Muscle layer of duodenum (tissue), 2 donors: Measurements from ENCODE around the gene SYTL4.

ENCODE experiments used
- H3K27ac ChIP-seq: one replicate; pipeline ENCODE4 v1.7.0; 2013; ENCODE audit warnings: mild to moderate bottlenecking, low read length
- H3K27me3 ChIP-seq: one replicate; pipeline ENCODE4 v1.7.0; 2013; ENCODE audit warnings: low read depth, mild to moderate bottlenecking, control low read depth, low read length
- H3K36me3 ChIP-seq, 2 donors: one replicate each; pipeline ENCODE4 v1.7.0; 2013; ENCODE audit warnings: low read length in 2 of 2, control low read depth in 1 of 2, mild to moderate bottlenecking in 1 of 2; ENCODE audit not compliant: insufficient read depth in 2 of 2, control insufficient read depth in 1 of 2
- H3K4me1 ChIP-seq, 2 donors: one replicate each; pipeline ENCODE4 v1.7.0; 2013; ENCODE audit warnings: low read length in 2 of 2, mild to moderate bottlenecking in 2 of 2, control low read depth in 1 of 2, moderate library complexity in 1 of 2; ENCODE audit not compliant: insufficient read depth in 2 of 2, control insufficient read depth in 1 of 2
- H3K4me3 ChIP-seq, 2 donors: one replicate each; pipeline ENCODE4 v1.7.0; 2013; ENCODE audit warnings: low read length in 2 of 2, low read depth in 1 of 2, mild to moderate bottlenecking in 1 of 2
- H3K9me3 ChIP-seq, 2 donors: one replicate each; pipeline ENCODE4 v1.7.0; 2013; ENCODE audit warnings: low read length in 2 of 2, control low read depth in 1 of 2, mild to moderate bottlenecking in 1 of 2; ENCODE audit not compliant: control insufficient read depth in 1 of 2
- donor health status: healthy.

The SYTL4 gene

DNA sequence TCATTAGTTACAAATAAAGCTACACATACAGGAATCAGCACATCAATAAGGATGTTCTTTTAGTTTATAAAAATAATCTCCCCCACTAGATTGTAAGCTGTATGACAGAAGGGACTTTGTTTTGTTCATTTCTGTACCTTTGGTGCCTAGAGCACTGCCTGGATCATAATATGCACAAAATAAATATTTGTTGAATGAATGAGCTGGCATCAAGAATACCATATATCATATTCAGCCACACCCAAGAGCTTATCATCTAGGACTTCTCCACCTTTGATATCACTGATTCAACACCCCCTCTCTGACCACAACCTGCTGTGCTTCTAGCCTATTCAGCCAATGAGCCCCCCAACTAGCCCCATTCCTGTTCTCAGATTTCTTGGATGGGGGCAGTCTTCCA, 10.6 kb downstream of the SYTL4 start:
- Histone ChIP-seq H3K4me1 (no peaks in the 10 kb centered on the region), H3K36me3 (no peaks in the 10 kb centered on the region), H3K9me3 (no peaks in the 10 kb centered on the region), H3K4me3 (no peak overlapping the region), H3K27me3 (no peaks in the 10 kb centered on the region), H3K27ac (no peak overlapping the region)

DNA sequence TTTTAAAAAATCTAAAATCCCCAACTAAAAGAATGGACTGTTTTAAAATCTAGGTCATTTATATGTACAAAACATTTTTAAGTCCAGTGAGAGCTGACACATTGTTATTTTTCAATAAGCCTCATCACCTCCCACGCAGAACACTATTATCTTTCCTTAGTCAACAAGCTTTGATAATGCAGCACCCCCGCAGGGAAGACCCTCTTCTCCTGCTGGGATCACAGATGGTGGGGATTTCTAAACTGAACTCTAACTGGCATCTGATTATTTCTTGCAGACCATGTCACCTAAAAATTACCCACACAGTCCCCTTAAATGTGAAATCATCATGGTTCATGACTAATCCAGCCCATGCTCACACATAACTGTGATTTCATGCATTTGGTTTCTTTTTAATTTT, 11.6 kb downstream of the SYTL4 start:
- H3K9me3 ChIP-seq, result no peaks in the 10 kb centered on the region
- H3K27me3 ChIP-seq, result no peaks in the 10 kb centered on the region
- no peak overlapping the region for H3K4me3 ChIP-seq
- H3K4me1 ChIP-seq, result no peaks in the 10 kb centered on the region
- no peak overlapping the region for H3K27ac ChIP-seq
- H3K36me3 ChIP-seq, result no peaks in the 10 kb centered on the region

DNA sequence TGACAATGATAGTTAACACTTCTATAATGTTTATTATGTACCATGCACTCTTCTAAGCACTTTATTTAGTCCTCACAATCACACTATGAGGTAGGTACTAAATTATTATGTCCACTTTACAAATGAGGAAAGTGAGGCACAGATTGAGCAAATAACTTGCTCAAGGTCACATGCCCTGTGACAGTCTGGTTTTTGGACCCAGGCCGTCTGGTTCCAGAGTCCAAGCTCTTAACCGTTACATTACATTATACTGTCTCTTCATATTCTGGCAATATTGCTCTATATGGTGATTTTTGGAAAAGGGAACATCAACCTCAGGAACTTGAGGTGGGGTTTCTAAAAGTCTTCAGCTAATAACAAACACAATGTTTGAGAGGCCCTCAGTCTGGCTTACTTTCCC, 12.8 kb downstream of the SYTL4 start:
- H3K27ac ChIP-seq, result no peak overlapping the region
- H3K4me1 ChIP-seq, result no peaks in the 10 kb centered on the region
- no peak overlapping the region for H3K4me3 ChIP-seq
- no peaks in the 10 kb centered on the region for H3K27me3 ChIP-seq
- H3K36me3 ChIP-seq, result no peaks in the 10 kb centered on the region
- no peaks in the 10 kb centered on the region for H3K9me3 ChIP-seq

DNA sequence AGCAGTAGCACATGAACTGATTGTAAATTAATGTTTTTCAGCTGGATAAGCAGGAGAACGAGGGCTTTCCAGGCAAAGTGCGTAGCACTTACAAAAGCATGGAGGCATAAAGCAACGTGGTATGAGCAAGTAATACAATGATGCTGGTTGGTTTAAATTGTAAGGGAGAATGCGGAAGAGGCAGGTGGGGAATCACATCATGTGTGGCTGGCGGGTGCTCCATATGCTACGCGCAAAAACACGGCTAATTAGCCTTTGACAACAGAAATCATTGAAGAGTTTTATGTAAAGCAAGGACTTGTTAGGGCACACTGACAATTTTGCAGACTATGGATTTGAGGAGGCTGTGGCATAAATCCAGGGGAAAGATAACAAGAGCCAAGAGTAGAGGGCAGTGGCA, 14.6 kb downstream of the SYTL4 start:
- no peak overlapping the region for H3K27ac ChIP-seq
- no peaks in the 10 kb centered on the region for H3K9me3 ChIP-seq
- no peaks in the 10 kb centered on the region for H3K27me3 ChIP-seq
- no peaks in the 10 kb centered on the region for H3K36me3 ChIP-seq
- no peaks in the 10 kb centered on the region for H3K4me1 ChIP-seq
- no peak overlapping the region for H3K4me3 ChIP-seq

DNA sequence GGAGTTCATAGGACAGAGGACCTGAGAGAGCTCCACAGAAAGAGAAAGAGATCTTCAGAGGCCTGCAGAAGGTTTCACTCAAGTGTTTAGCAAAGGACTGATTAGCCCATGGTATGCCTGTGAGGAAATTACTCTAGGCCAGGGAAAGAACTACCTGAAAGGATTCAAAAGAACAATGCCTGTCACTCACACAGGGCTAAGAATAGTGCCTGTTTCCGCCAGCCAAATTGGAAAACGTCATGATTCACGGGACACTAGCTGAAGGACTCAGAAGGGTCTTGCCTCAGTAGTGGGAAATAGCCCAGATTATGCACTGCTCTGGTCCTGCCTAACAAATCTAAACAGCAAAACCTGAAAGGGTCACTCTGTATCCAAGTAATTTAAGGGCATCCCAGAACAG, 21.1 kb downstream of the SYTL4 start:
- Histone ChIP-seq H3K9me3 (no peaks in the 10 kb centered on the region), H3K36me3 (no peaks in the 10 kb centered on the region), H3K4me3 (no peak overlapping the region), H3K27ac (no peak overlapping the region), H3K4me1 (no peaks in the 10 kb centered on the region), H3K27me3 (no peaks in the 10 kb centered on the region)

DNA sequence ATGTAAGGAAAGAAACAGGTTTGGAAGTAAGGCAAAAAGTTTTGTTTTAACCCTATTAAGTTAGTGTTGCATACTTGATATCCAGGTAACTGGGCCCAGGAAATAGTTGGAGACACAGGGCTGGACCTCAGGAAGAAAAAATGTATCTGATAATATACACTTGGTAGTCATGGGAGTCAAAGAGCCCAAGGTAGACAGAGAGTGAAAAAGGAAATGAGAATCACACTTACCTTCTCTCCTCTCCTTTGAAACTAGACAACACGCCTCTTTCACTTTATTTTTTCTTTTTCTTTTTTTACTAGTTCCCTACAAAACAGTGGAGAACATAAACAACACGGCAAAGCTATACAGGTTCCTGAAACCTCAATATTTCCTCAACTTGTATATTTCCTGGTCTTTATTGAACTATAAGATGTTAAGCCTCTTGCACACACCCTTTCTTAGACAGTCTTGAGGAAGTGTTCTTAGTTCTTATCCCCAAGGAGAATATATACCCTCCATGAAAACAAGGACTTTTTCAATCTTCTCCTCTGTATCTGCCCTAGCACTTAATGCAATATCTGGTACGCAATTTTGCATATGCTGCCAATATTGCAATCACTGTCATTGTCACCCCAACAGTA, 27.2 kb downstream of the SYTL4 start:
- Histone ChIP-seq H3K4me3 (no peak overlapping the region), H3K36me3 (peaks cover 0 to 4% of the 10 kb centered on the region in 2 donors), H3K27ac (no peak overlapping the region), H3K4me1 (no peaks in the 10 kb centered on the region), H3K27me3 (no peaks in the 10 kb centered on the region), H3K9me3 (no peaks in the 10 kb centered on the region)

DNA sequence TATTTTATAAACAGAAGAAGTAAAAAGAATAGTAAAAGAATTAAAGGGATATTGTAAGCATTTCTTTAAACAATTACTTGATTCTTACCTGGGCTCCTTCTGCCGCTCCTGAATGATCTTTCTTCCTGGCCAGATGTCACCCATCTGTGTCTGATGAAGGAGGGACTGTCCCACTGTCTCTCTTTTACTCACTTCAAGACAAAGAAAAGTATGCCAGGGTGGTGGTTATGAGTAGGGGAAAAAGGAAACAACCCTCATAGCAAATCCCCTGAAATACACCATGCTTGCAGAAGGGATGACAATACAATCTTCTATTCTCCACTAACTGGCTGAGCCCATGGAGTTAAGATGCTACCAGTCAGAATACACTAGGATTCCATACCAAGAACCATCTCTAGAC, 31.1 kb downstream of the SYTL4 start:
- H3K4me1 ChIP-seq, result no peaks in the 10 kb centered on the region
- no peak overlapping the region for H3K27ac ChIP-seq
- no peaks in the 10 kb centered on the region for H3K9me3 ChIP-seq
- H3K27me3 ChIP-seq, result no peaks in the 10 kb centered on the region
- H3K36me3 ChIP-seq, result peaks cover 0 to 4% of the 10 kb centered on the region in 2 donors
- H3K4me3 ChIP-seq, result no peak overlapping the region

DNA sequence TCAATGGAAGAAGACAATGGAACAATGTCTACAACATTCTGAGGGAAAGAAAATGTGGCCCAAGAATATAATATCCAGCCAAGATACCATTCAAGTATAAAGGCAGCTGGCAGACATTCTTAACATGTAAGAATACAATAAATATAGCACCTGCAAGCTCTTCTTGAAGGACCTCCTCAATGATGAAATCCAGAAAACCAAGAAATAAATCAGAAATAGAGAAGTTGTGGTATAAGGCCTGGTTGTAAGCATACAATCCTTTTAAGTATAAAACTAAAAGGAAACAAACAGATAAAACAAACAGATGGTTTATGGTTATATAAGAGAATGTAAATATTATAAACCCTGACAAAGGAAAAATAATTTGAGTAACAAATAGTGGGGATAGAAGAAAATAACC, 33.4 kb downstream of the SYTL4 start:
- Histone ChIP-seq H3K27me3 (no peaks in the 10 kb centered on the region), H3K4me3 (no peak overlapping the region), H3K4me1 (no peaks in the 10 kb centered on the region)

DNA sequence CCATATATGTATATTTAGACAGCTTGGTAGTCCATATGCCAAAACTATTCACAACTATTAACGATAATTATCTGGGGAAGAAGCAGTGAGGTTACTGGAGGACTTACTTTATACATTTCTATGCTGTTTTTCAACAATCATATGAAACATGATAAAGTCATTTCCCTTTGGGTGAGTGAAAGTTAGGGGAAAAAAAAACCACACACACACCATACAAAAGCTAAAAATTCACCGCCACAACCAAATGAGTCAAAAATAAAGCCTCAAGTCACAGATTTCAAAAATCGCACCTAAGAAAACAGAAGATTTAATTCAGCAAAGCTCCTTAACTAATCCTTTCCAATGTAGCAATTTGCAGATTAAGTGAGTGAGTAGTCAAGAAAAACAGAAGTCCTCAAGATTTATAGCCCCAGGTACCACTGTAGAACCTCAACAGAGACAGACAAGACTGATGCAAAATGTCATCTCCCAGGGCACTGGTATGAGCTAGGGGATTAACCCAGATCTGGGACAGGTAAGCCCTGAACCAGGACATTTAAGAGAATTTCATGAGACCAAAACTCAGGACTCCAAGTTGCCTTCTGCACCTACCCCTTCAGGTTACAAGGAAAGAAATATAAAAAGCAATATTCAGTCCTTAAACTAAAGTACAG, 35.1 kb downstream of the SYTL4 start:
- Histone ChIP-seq H3K9me3 (no peaks in the 10 kb centered on the region), H3K27me3 (no peaks in the 10 kb centered on the region), H3K27ac (no peak overlapping the region), H3K4me1 (no peaks in the 10 kb centered on the region), H3K36me3 (peaks cover 0 to 4% of the 10 kb centered on the region in 2 donors), H3K4me3 (no peak overlapping the region)

More for the DNA sequence above, 33.4 kb downstream of the SYTL4 start:
- Histone ChIP-seq H3K36me3 (peaks cover 0 to 4% of the 10 kb centered on the region in 2 donors), H3K27ac (no peak overlapping the region), H3K9me3 (no peaks in the 10 kb centered on the region)

DNA sequence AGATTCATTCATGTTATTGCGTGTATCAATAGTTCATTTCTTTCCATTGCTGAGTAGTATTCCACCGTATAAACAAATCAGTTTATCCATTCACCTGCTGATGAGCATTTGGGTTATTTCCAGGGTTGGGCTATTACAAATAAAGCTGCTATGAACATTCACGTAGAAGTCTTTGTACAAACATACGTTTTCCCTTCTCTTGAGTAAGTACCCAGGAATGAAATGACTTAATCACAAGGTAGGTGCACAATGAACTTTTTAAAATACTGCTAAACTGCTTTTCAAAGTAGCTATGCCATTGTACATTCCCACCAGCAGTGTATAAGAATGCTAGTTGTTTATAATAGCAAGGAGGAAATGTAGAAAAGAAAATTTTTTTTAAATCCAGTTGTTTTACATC, 35.9 kb downstream of the SYTL4 start:
- Histone ChIP-seq H3K27ac (no peak overlapping the region), H3K9me3 (no peaks in the 10 kb centered on the region), H3K27me3 (no peaks in the 10 kb centered on the region), H3K4me1 (no peaks in the 10 kb centered on the region), H3K36me3 (no peaks in the 10 kb centered on the region), H3K4me3 (no peak overlapping the region)

DNA sequence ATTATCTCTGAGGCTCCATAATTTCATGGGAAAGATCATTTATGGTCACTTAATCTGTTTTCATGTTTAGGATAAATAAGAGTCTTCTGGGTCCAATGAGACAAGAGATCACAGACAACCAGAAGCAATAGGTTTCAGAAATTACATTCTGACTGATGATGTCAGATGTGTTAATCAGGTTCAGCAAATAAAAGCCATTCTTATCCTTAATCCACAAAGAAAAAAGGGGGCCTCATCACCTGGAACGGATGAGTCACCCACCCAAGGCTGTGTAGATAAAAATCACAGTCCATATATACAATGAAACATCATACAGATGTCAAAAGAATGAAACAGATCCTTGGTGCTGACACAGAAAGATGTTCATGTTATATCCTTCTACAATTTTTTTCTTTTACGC, 36.6 kb downstream of the SYTL4 start:
- no peaks in the 10 kb centered on the region for H3K27me3 ChIP-seq
- no peak overlapping the region for H3K27ac ChIP-seq
- H3K36me3 ChIP-seq, result no peaks in the 10 kb centered on the region
- no peak overlapping the region for H3K4me3 ChIP-seq
- H3K4me1 ChIP-seq, result no peaks in the 10 kb centered on the region
- no peaks in the 10 kb centered on the region for H3K9me3 ChIP-seq

DNA sequence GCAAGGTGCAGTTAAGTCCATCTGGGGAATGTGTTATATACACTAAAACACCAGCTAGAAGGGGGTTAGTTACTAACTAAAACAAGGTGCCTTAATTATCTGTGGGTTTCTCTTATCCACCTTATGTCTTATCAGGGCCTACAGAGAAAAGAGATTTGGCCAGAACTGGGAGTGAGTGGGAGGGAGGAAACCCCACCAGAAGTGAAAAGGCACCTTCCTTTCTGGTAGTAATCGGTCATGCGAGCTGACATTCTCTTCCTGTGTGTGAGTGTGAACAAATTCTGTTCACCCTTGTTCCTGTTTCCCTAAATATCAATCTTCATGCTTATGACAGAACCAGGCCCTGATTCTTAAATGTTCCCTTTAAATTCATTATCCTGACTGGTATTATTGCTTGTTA, 44.4 kb downstream of the SYTL4 start:
- H3K4me3 ChIP-seq, result no peak overlapping the region
- no peak overlapping the region for H3K27ac ChIP-seq
- H3K36me3 ChIP-seq, result no peaks in the 10 kb centered on the region
- peaks cover 0 to 4% of the 10 kb centered on the region in 2 donors for H3K4me1 ChIP-seq
- H3K9me3 ChIP-seq, result no peaks in the 10 kb centered on the region
- no peaks in the 10 kb centered on the region for H3K27me3 ChIP-seq
